Sigmoid colon (tissue), 4 donors: ENCODE results near the gene RTKN2.

ENCODE experiments used
- CTCF ChIP-seq, 4 experiments: fragments of 450-650 bp in 3 of 4; fragments of 200-600 bp in 1 of 4; IDR thresholded peaks; one replicate each; pipeline ENCODE4 v1.5.1; 2016 to 2019; ENCODE audit warnings: antibody characterized with exemption in 4 of 4, mild to moderate bottlenecking in 3 of 4, moderate library complexity in 2 of 4
- EP300 ChIP-seq, 4 donors: sonication (generic); formaldehyde crosslinking; IDR thresholded peaks; one replicate each; pipeline ENCODE4 v1.6.1; 2017; ENCODE audit warnings: antibody characterized with exemption in 4 of 4
- POLR2A ChIP-seq, 2 donors: fragments of 450-650 bp; IDR thresholded peaks; one replicate each; pipeline ENCODE4 v1.6.1; 2016; ENCODE audit warnings: antibody characterized with exemption in 2 of 2, mild to moderate bottlenecking in 2 of 2, moderate library complexity in 2 of 2
- POLR2AphosphoS5 ChIP-seq, 4 donors: sonication (generic); formaldehyde crosslinking; IDR thresholded peaks; one replicate each; pipeline ENCODE4 v1.6.1; 2017; ENCODE audit warnings: antibody characterized with exemption in 4 of 4

GRCh38 chr10:62264702-62265436 lies 3.8 kb downstream of the RTKN2 start:
- TF ChIP-seq CTCF (IDR thresholded peaks at IDR 0.05), result peak in 3 of 4 experiments; percentile 19 to 45 (median 41)
- TF ChIP-seq POLR2AphosphoS5 (IDR thresholded peaks at IDR 0.05), result no peak
- no peak for TF ChIP-seq POLR2A (IDR thresholded peaks at IDR 0.05)
- TF ChIP-seq EP300 (IDR thresholded peaks at IDR 0.05), result no peak
